Activated T-helper 2 cell treated with anti-CD3 and anti-CD28 coated beads, Interferon-gamma antibody, Interleukin-2, Interleukin-4, amounts not matched to agents 10 μg/mL and 5 μg/mL and 100 μg/mL, durations not matched to agents 14 hours and 24 hours and 36 hours (primary cell): ENCODE measurements around the gene SH2B2. TPM values are rescaled to one million over a fixed set of nuclear protein-coding genes. Genes with fewer than 3 reads are reported as not detected.
"Not testable (repeated sequence)": the region's sequence is repeated elsewhere in the genome, so short reads cannot be mapped to it uniquely, and the experiment has no call there.

Source experiments
- DNase-seq: peaks from one replicate; pipeline ENCODE4 v3.0.0; 2021; ENCODE audit warnings: low spot score
- H3K27ac Mint-ChIP-seq: one replicate; pipeline ENCODE4 v1.8.0; 2021; ENCODE audit warnings: mixed read lengths
- H3K27me3 Mint-ChIP-seq: one replicate; pipeline ENCODE4 v1.8.0; 2021; ENCODE audit warnings: low read depth, mixed read lengths
- H3K36me3 Mint-ChIP-seq: one replicate; pipeline ENCODE4 v1.8.0; 2021; ENCODE audit warnings: low read depth, mixed read lengths
- H3K4me1 Mint-ChIP-seq: one replicate; pipeline ENCODE4 v1.8.0; 2021; ENCODE audit warnings: low read depth, mixed read lengths
- H3K4me3 Mint-ChIP-seq: one replicate; pipeline ENCODE4 v1.8.0; 2021; ENCODE audit warnings: low read depth, mild to moderate bottlenecking, moderate library complexity, mixed read lengths
- H3K9me3 Mint-ChIP-seq: one replicate; pipeline ENCODE4 v1.8.0; 2021; ENCODE audit warnings: mixed read lengths
- intact Hi-C: fragments of 100-400 bp; cut with micrococcal nuclease; formaldehyde crosslinking; loops from one replicate; pipeline ENCODE4 v1.15.1; 2023
- total RNA-seq: library from RNA; stranded (reverse); gene quantifications from 2 replicates; pipeline ENCODE4 v1.2.3, GENCODE V29; 2022

Gene SH2B2
- total RNA-seq, 1 donor from 2014 or later, result 1.8 TPM

DNA sequence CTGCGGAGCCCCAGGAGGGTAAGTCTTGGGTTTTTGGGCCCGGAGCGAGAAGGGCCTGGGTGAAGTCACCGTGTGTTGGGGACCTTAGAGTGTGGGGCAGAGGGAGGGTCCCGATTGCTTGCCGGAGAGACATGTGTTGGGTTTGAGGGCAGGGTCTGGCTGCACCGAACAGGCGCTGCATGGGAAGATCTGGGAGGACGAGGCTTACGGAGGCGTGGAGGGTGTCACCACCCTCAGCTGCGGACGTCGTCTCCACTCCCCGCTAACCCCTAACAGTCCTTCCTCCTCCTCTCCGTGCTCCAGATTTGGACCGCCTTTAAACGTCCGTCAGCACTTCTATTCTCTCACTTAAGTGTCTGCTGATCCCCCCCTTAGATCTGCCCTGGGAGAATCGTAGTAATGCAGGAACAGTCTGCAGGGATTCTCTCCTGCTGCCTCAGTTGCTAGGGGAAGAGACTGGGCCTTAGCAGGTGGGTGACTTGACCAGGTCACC, 77.8 kb downstream of the SH2B2 start:
- H3K36me3 Mint-ChIP-seq, result peaks cover 25% of the 10 kb centered on the region
- H3K27me3 Mint-ChIP-seq, H3K4me1 Mint-ChIP-seq, intact Hi-C loops, H3K9me3 Mint-ChIP-seq: not testable (repeated sequence)
- peak overlapping the region; percentile 77 for H3K27ac Mint-ChIP-seq
- peak overlapping the region; percentile 96 for H3K4me3 Mint-ChIP-seq
- peak; percentile 13 for DNase-seq

DNA sequence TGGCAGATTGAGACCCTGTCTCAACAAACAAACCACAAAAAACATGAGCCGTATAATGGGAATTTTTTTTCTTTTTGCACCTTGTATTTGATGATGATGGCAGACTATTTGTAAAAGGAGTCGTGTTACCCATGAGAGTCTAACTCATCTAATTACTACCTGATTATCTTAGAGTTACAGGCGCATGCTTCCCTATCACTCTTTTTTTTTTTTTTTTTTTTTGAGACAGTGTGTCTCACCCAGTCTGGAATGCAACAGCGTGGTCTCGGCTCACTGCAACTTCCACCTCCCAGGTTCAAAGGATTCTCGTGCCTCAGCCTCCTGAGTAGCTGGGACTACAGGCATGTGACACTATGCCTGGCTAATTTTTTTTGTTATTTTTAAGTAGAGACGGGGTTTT, 78.7 kb downstream of the SH2B2 start:
- H3K4me1 Mint-ChIP-seq, intact Hi-C loops, DNase-seq, H3K27me3 Mint-ChIP-seq, H3K9me3 Mint-ChIP-seq, H3K4me3 Mint-ChIP-seq, H3K27ac Mint-ChIP-seq: not testable (repeated sequence)
- peaks cover 32% of the 10 kb centered on the region for H3K36me3 Mint-ChIP-seq

DNA sequence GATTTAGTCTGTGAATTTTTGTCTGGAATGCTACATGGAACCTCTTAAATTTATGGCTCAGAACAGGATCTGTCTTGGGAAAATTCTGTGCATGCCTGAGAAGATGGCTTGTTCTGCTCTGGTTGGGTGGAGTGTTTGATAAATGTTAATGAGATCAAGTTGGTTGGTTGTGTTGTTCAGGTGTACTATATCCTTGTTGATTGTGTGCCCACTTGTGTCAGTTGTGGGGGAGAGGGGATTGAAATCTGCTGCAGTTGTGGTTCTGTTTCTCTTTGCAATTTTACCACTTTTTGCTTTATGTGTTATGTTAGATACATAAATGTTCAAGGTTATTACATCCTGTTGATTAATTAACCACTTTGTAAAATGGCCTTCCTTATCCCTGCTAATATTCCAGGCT, 83.4 kb downstream of the SH2B2 start:
- DNase-seq, H3K27ac Mint-ChIP-seq, H3K4me1 Mint-ChIP-seq, intact Hi-C loops, H3K4me3 Mint-ChIP-seq, H3K27me3 Mint-ChIP-seq, H3K9me3 Mint-ChIP-seq: not testable (repeated sequence)
- peaks cover 52% of the 10 kb centered on the region for H3K36me3 Mint-ChIP-seq

Other genes with a start within 250 kb of the SH2B2 start
- not detected in 2 replicates for gene SPDYE6, start 69.6 kb downstream of the SH2B2 start, total RNA-seq
- 25.7 and 30.0 TPM in 2 replicates for gene PRKRIP1, start 109.5 kb downstream of the SH2B2 start, total RNA-seq
- gene ORAI2, start 146.7 kb downstream of the SH2B2 start, total RNA-seq, result 53.5 and 53.8 TPM in 2 replicates
- 8.9 and 10.0 TPM in 2 replicates for gene ALKBH4, start 178.0 kb downstream of the SH2B2 start, total RNA-seq
- 21.8 and 22.0 TPM in 2 replicates for gene LRWD1, start 178.1 kb downstream of the SH2B2 start, total RNA-seq
- gene POLR2J, start 192.1 kb downstream of the SH2B2 start, total RNA-seq, result 46.8 and 52.2 TPM in 2 replicates
- 17.1 and 20.3 TPM in 2 replicates for gene RASA4B, start 230.9 kb downstream of the SH2B2 start, total RNA-seq